HCT116 (cell line): ENCODE results near the gene CHST8. TPM values are rescaled to one million over a fixed set of nuclear protein-coding genes. Genes with fewer than 3 reads are reported as not detected.

Experiments
- ATAC-seq: fragments of 200-7000 bp; cut with Tn5 transposase; 2 replicates; pipeline ENCODE4 v1.9.1; 2020; ENCODE audit warnings: mild to moderate bottlenecking, moderate library complexity
- BruUV-seq: library from RNA; stranded (reverse); fragments of 400-500 nt; replicated peaks from 2 replicates; lab custom pipeline; 2021; lab: Mats Ljungman, UMichigan
- CTCF ChIA-PET: fragments of 300-600 bp; sonication (Branson Sonifier 250); formaldehyde crosslinking; loops from one replicate; lab custom pipeline; 2021; ENCODE audit warnings: antibody characterized with exemption; lab: Charles Lee
- POLR2A ChIA-PET: fragments of 300-600, 350-600 bp; sonication (Branson Sonifier 250); formaldehyde crosslinking; loops from one replicate; lab custom pipeline; 2021; ENCODE audit warnings: antibody characterized with exemption; lab: Charles Lee
- RAD21 ChIA-PET, 2 experiments: fragments of 300-600 bp; sonication (Branson Sonifier 250); formaldehyde crosslinking; loops; one replicate each; lab custom pipeline; 2023; ENCODE audit warnings: low total read pairs in 2 of 2; ENCODE audit not compliant: uncharacterized antibody in 2 of 2, unreplicated experiment in 2 of 2, low non-redundant PET in 1 of 2; lab: Charles Lee
- DNase-seq: peaks from one replicate; pipeline ENCODE4 v3.0.0-alpha.2; 2010; ENCODE audit warnings: low read depth, low spot score
- H2AFZ ChIP-seq: fragments of 200-600 bp; shearing (Covaris generic), sonication (generic); 2 replicates; pipeline ENCODE4 v1.6.1; 2017; ENCODE audit warnings: low read depth, mixed run types, mixed read lengths, antibody characterized with exemption, low read length; ENCODE audit not compliant: poor library complexity, severe bottlenecking
- H3K27ac ChIP-seq: 2 replicates; pipeline ENCODE4 v1.5.1; 2012; ENCODE audit warnings: low read depth, low read length
- H3K27me3 ChIP-seq: fragments of 200-600 bp; sonication (generic); 2 replicates; pipeline ENCODE4 v1.6.1; 2016; ENCODE audit warnings: mixed run types, low read length, mixed read lengths; ENCODE audit not compliant: insufficient read depth
- H3K36me3 ChIP-seq, 2 experiments: fragments of 200-500 bp in 1 of 2; fragments of 200-600 bp in 1 of 2; sonication (Bioruptor generic) in 1 of 2; sonication (generic) in 1 of 2; 2 replicates each; pipeline versions ENCODE4 v1.5.1 to v1.6.1; 2014 to 2016; ENCODE audit warnings: low read length in 2 of 2, inconsistent platforms in 1 of 2, mixed read lengths in 1 of 2, mixed run types in 1 of 2; ENCODE audit not compliant: insufficient read depth in 2 of 2, control insufficient read depth in 1 of 2
- H3K4me1 ChIP-seq, 2 experiments: fragments of 200-600 bp in 1 of 2; sonication (generic) in 1 of 2; 2 replicates each; pipeline versions ENCODE4 v1.5.1 to v1.6.1; 2012 to 2017; ENCODE audit warnings: low read length in 2 of 2, inconsistent platforms in 1 of 2, mild to moderate bottlenecking in 1 of 2, mixed read lengths in 1 of 2, mixed run types in 1 of 2, moderate library complexity in 1 of 2; ENCODE audit not compliant: insufficient read depth in 2 of 2, control insufficient read depth in 1 of 2
- H3K4me2 ChIP-seq: fragments of 200-600 bp; sonication (generic); 2 replicates; pipeline ENCODE4 v1.6.1; 2017; ENCODE audit warnings: mixed run types, low read length, mixed read lengths
- H3K4me3 ChIP-seq, 2 experiments: fragments of 200-600 bp in 1 of 2; sonication (generic) in 1 of 2; replicated peaks in 1 of 2; 2 replicates each; pipeline ENCODE4 v1.5.1; 2011 to 2016; ENCODE audit warnings: low read length in 2 of 2, control low read depth in 1 of 2, low read depth in 1 of 2, mild to moderate bottlenecking in 1 of 2, mixed read lengths in 1 of 2, mixed run types in 1 of 2
- H3K79me2 ChIP-seq: fragments of 200-600 bp; sonication (generic); 2 replicates; pipeline ENCODE4 v1.6.1; 2017; ENCODE audit warnings: mild to moderate bottlenecking, mixed run types, low read length, moderate library complexity, mixed read lengths; ENCODE audit not compliant: insufficient read depth
- H3K9ac ChIP-seq: fragments of 200-600 bp; sonication (generic); 2 replicates; pipeline ENCODE4 v1.6.1; 2016; ENCODE audit warnings: low read length, mixed read lengths
- H3K9me2 ChIP-seq: fragments of 200-600 bp; sonication (generic), shearing (Covaris generic); 2 replicates; pipeline ENCODE4 v1.6.1; 2017; ENCODE audit warnings: mixed run types, mild to moderate bottlenecking, moderate library complexity; ENCODE audit not compliant: insufficient read depth
- H3K9me3 ChIP-seq, 2 experiments: fragments of 200-500 bp in 1 of 2; fragments of 200-600 bp in 1 of 2; sonication (Bioruptor generic) in 1 of 2; sonication (generic) in 1 of 2; 2 replicates each; pipeline ENCODE4 v1.6.1; 2014 to 2017; ENCODE audit warnings: low read length in 2 of 2, mixed read lengths in 2 of 2, inconsistent platforms in 1 of 2, low read depth in 1 of 2, mild to moderate bottlenecking in 1 of 2, mixed run types in 1 of 2, moderate library complexity in 1 of 2; ENCODE audit not compliant: control insufficient read depth in 1 of 2, insufficient read depth in 1 of 2
- H4K20me1 ChIP-seq: fragments of 200-600 bp; sonication (generic), shearing (Covaris generic); 2 replicates; pipeline ENCODE4 v1.6.1; 2017; ENCODE audit warnings: mixed run types, mild to moderate bottlenecking, moderate library complexity; ENCODE audit not compliant: insufficient read depth
- ATF3 ChIP-seq: IDR thresholded peaks from 2 replicates; pipeline ENCODE4 v1.6.1; 2012
- CBX3 ChIP-seq: IDR thresholded peaks from 2 replicates; pipeline ENCODE4 v1.6.1; 2012; ENCODE audit warnings: low read depth
- CEBPB ChIP-seq: IDR thresholded peaks from 2 replicates; pipeline ENCODE4 v1.6.1; 2012; ENCODE audit warnings: low read depth
- EGR1 ChIP-seq: IDR thresholded peaks from 2 replicates; pipeline ENCODE4 v1.6.1; 2012; ENCODE audit warnings: low read depth
- EZH2phosphoT487 ChIP-seq: fragments of 200-600 bp; IDR thresholded peaks from 2 replicates; pipeline ENCODE4 v1.6.1; 2018; ENCODE audit warnings: antibody characterized with exemption, borderline replicate concordance
- FOSL1 ChIP-seq: IDR thresholded peaks from 2 replicates; pipeline ENCODE4 v1.6.1; 2012; ENCODE audit warnings: low read depth
- MAX ChIP-seq: IDR thresholded peaks from 2 replicates; pipeline ENCODE4 v1.6.1; 2012
- POLR2A ChIP-seq: IDR thresholded peaks from 2 replicates; pipeline ENCODE4 v1.7.0; 2011; ENCODE audit warnings: borderline replicate concordance; ENCODE audit not compliant: insufficient read depth, insufficient read length; ENCODE audit errors: extremely low read depth
- POLR2AphosphoS5 ChIP-seq: IDR thresholded peaks from 2 replicates; pipeline ENCODE4 v1.6.1; 2011; ENCODE audit warnings: mild to moderate bottlenecking, low read depth, low read length, moderate library complexity
- RAD21 ChIP-seq: IDR thresholded peaks from 2 replicates; pipeline ENCODE4 v1.6.1; 2012; ENCODE audit warnings: low read depth, mild to moderate bottlenecking
- SIN3A ChIP-seq: IDR thresholded peaks from 2 replicates; pipeline ENCODE4 v1.6.1; 2012; ENCODE audit warnings: low read depth
- SP1 ChIP-seq: IDR thresholded peaks from 2 replicates; pipeline ENCODE4 v1.6.1; 2012; ENCODE audit warnings: low read depth
- TCF7L2 ChIP-seq: IDR thresholded peaks from 2 replicates; pipeline ENCODE4 v1.7.0; 2011; ENCODE audit warnings: borderline replicate concordance, inconsistent platforms; ENCODE audit not compliant: insufficient read depth, insufficient read length; ENCODE audit errors: extremely low read depth
- YY1 ChIP-seq: IDR thresholded peaks from 2 replicates; pipeline ENCODE4 v1.6.1; 2011; ENCODE audit warnings: low read length, low read depth, moderate library complexity, mild to moderate bottlenecking; ENCODE audit not compliant: insufficient replicate concordance; ENCODE audit errors: extremely low read depth
- ZFX ChIP-seq: fragments of 450-650 bp; IDR thresholded peaks from 2 replicates; pipeline ENCODE4 v1.6.1; 2017
- ZNF274 ChIP-seq: fragments of 200-500 bp; sonication (Bioruptor generic); IDR thresholded peaks from 2 replicates; pipeline ENCODE4 v1.6.1; 2014; ENCODE audit warnings: mild to moderate bottlenecking, low read depth, low read length, inconsistent platforms
- intact Hi-C: fragments of 100-400 bp; cut with micrococcal nuclease; formaldehyde crosslinking; loops from 2 replicates; pipeline ENCODE4 v1.10.0; 2022
- total RNA-seq: library from RNA; stranded (reverse); gene quantifications from one replicate; pipeline ENCODE4 v1.2.1, GENCODE V29; 2021; ENCODE audit not compliant: unreplicated experiment

Gene CHST8
- total RNA-seq, 1 experiment from 2014 or later = not detected

- H3K4me1 ChIP-seq = peaks cover 0 to 4% of the 10 kb centered on the region in 2 experiments; a peak in 1 of 4 replicates
- H3K27ac ChIP-seq = no peak overlapping the region
- intact Hi-C loops = no loop called here
- ChIA-PET RAD21 (no interaction called here), POLR2A (no interaction called here), CTCF (no interaction called here)
- no TSS peak for BruUV-seq
- H3K9ac ChIP-seq = no peak overlapping the region
- no peak for TF ChIP-seq SP1
- no peak for TF ChIP-seq POLR2A
- no peak for TF ChIP-seq TCF7L2
- TF ChIP-seq CBX3 = no peak
- TF ChIP-seq EZH2phosphoT487 = no peak
- TF ChIP-seq MAX = no peak
- no peak for TF ChIP-seq ZNF274
- TF ChIP-seq SIN3A = no peak
- no peak for TF ChIP-seq RAD21
- TF ChIP-seq POLR2AphosphoS5 = no peak
- no peak for TF ChIP-seq FOSL1
- TF ChIP-seq CEBPB = no peak
- no peak for TF ChIP-seq YY1
- TF ChIP-seq ZFX = no peak
- TF ChIP-seq EGR1 = no peak
- TF ChIP-seq ATF3 = no peak
- H3K4me3 ChIP-seq = no peak overlapping the region
- no peaks in the 10 kb centered on the region for H3K27me3 ChIP-seq
- DNase-seq = no peak
- no peaks in the 10 kb centered on the region for H4K20me1 ChIP-seq
- no peaks in the 10 kb centered on the region for H3K9me3 ChIP-seq
- no peaks in the 10 kb centered on the region for H3K36me3 ChIP-seq
- no peak for ATAC-seq
- no peak overlapping the region for H3K4me2 ChIP-seq
- no peaks in the 10 kb centered on the region for H3K9me2 ChIP-seq
- H3K79me2 ChIP-seq = no peaks in the 10 kb centered on the region
- no peak overlapping the region for H2AFZ ChIP-seq
Observed at GRCh38 chr19:33781996-33782395, 160.2 kb downstream of the CHST8 start.
